GM11168 (cell line): ENCODE data around the gene PRKCA.
"Not testable (repeated sequence)": the region's sequence is repeated elsewhere in the genome, so short reads cannot be mapped to it uniquely, and the experiment has no call there.

Experiments
- in situ Hi-C: fragments of 300-500 bp; cut with MboI; formaldehyde crosslinking; loops from one replicate; pipeline ENCODE4 v1.12.0; 2022; ENCODE audit warnings: low sequenced_read_pairs; ENCODE audit not compliant: unreplicated experiment

The PRKCA gene

GRCh38 chr17:66451188-66452149, 149.1 kb downstream of the PRKCA start:
- in situ Hi-C loops: no loop called here

DNA sequence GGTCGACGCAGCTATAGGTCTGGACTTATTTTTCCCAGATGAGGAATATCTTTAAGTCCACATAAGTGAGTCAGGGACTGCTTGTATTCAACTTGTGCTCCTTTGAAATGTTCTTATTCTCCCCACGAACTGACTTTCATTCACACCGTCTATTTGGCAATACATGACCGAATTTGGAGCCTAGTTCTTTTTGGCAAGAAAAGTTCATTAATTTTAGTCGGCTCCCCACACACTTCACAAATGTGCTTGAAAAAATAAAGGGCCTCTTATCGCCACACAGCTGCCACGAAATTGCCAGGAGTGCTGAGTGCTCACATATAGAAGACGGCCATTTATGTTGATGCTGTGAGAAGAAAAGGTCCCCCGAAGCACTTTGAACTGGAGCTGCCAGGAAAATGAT, 152.6 kb downstream of the PRKCA start:
- in situ Hi-C loops: no loop called here

GRCh38 chr17:66457499-66457898, 155.1 kb downstream of the PRKCA start:
- in situ Hi-C loops: not testable (repeated sequence)

DNA sequence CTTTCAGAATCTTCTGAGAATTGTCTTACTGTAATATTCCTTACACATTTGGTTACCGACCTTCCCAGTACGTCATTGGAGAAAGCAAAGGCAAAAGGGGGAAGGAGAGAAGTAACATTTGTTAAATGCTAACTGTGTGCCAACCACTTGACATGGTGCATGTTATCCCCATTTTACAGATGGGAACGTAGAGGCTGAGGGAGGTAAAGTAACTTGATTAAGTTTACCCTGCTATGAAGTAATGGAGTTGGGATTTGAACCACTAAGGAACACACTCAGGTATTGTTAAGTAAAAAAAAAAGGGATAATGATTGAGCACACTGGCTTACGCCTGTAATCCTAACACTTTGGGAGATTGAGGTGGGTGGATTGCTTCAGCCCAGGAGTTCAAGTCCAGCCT, 156.4 kb downstream of the PRKCA start:
- in situ Hi-C loops: no loop called here

DNA sequence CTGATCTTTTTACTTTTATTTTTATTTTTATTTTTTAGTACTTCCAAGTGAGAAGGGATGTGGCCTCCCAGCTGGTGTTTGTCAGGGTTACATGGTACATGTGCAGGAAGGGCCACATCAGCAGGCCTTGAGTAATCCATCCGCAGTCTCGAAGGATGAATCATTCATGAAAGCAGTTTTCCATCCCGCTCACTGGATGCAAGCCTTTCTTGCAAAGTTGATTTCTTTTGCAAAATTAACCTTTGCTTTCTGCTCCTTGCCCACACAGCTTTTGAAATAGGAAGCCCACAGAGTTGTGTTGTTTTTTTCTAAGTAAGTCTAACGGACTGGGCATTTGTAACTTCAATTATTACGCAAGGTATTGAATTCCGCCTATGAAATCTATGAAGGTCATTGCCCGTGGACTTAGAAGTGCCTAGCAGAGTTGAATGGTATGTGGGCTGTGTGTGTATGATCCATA, 157.4 kb downstream of the PRKCA start:
- in situ Hi-C loops: no loop called here

DNA sequence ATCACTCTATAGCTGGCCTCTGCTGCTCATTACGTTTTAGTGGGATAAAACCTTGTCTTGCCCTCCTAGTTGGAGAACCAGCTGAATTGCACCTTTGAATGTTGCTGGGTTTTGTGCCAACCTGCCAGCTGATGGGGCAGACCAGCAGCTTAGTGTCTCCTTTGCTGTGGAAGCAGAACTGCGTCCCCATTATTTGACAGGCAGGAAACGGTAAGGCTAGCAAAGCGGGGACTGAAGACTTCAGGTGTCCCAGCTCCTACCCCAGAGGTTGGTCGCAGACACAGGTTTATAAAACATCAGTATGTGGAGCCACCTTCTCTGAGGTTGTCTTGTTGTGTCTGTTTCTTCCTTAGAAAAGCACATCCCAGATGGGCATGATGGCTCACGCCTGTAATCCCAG, 158.1 kb downstream of the PRKCA start:
- in situ Hi-C loops: no loop called here

DNA sequence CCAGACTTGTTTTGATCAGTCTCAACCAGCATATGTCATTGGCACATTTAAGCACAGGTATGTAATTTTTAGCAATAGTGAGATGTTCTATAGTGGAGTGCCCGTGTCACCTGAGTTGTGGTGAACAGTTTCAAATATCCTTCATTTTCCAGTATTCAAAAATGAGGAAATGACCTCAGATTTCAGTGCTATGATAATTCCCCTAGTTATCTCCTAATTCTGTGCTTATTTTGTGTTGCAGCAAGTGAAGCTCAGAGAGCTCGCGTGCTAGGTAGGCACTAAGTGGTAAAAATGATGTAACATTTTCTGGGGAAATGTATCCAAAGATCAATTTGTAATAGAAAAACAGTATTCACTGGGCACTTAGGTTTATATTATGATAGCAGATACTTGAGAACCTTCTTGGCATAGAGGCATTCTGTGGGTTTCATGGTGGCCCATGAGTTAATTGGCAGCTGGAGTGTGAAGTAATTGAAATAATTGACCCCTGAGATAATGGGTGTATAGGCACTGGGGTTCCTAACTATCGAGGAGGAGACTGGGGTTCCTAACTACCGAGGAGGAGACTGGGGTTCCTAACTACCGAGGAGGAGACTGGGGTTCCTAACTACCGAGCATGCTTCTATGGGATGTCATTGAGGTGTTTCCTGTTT, 159.1 kb downstream of the PRKCA start:
- in situ Hi-C loops: no loop called here

- in situ Hi-C loops: no loop called here
Observed at GRCh38 chr17:66462010-66462409, 159.6 kb downstream of the PRKCA start.

GRCh38 chr17:66464921-66465320, 162.5 kb downstream of the PRKCA start:
- in situ Hi-C loops: no loop called here

GRCh38 chr17:66465701-66466100, 163.3 kb downstream of the PRKCA start:
- in situ Hi-C loops: no loop called here

DNA sequence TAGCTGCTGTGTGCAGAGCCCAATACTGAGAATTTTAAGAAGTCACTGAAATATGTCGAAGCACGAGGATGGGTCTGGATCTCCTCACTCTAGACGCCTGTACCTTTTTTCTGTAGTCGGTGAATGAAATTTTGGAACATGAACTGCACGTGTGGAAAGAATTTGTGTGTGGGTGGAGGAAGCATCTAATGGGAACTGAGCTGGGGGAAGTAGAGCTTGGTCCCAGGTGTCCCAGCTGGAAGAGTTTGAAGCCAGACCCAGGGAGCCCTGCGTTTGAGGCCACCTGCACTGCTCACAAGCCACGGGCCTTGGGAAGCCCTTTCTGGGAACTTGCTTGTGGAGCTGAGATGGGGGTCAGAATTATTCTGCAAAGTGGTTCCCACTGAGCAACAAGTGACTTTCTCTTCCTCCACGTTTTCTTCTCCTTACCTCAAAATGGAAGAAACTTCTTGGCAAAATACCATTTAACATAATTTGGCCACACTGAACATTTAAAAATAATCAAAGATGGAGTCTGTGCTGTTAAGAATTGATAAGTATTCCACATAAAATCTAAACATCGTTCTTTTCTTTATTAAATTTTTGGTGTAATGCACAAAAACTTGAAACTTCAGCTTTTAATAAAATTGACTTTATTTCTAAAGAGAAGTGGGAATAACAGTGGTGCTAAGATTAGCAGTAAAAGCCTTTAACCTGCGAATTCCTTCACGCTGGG, 163.8 kb downstream of the PRKCA start:
- in situ Hi-C loops: no loop called here

GRCh38 chr17:66466840-66467367, 164.5 kb downstream of the PRKCA start:
- in situ Hi-C loops: no loop called here

- in situ Hi-C loops: no loop called here
Observed at GRCh38 chr17:66467766-66468165, 165.4 kb downstream of the PRKCA start.

DNA sequence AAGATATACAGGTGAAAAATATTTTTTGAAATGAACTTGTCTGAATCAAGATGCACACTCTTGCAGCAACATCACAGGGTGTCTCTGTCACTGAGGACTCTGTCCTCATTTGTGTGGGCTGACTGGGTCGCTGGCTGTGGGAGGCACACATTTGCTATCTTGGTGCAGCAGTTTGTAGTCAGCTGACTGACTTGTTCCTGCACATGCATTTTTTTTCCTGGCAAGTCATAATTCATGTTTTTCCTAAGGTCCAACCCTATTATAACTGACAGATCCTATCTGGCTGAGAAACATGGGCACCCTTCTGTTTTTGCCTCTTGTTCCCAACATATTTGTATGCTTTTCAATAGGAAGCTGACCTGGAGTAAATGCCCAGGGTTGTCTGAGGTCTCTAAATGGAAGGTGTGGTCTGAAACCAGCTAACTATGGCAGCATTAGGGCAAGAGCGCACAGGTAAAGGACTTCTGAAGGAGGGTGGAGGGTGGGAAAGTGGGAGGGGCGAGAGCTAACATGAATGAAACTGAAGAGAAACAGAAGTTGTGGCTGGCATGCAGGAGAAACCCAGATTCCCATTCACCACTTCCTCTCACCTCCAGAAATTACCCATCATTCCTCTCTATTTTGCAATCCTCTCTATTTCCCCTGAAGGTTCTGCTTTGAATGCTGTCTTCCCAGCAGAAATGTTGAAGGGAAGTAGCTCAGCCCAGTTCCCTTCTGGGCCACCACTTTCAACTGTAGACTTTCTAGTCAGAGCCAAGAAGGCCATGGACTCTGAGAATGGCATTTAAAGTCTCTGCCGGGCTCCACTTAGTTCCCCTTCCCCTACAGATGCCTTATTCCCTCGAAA, 166.1 kb downstream of the PRKCA start:
- in situ Hi-C loops: no loop called here

- in situ Hi-C loops: no loop called here
Observed at GRCh38 chr17:66469088-66469442, 166.7 kb downstream of the PRKCA start.

DNA sequence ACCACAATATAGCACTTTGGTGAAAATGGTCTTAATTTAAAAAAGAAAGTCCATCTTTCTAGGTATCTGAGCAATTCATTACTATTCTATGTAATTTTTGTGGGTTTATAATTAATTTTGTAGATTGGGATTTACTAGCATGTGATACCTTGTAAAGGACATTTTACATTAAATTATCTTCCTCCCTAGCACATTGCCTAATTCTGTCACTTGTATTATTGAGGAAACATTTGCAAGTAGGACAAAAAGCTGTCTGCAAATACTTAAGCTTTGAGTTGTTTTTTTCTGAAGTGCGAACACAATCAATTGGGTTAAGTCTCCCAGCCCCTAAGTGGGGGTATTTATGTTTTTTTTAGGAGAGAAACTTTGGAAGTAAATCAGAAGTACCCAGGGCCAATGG, 167.0 kb downstream of the PRKCA start:
- in situ Hi-C loops: no loop called here

DNA sequence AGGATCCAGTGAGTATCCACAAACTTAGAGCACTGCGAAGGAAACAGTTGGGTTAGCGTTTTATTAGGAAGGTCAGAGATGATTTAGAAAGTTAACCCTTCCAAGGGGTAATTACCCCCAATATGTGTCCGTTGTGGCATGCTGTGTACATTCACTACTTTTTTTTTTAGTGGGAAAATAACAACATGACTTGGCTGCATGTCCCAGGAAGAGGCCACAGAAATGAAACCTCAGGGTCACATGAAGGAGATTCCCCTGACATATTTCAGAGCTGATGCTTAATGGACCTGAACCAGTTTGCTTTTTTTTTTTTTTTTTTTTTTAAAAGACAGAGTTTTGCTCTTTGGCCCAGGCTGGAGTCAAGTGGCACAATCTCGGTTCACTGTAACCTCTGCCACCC, 167.5 kb downstream of the PRKCA start:
- in situ Hi-C loops: no loop called here

GRCh38 chr17:66472123-66472522, 169.7 kb downstream of the PRKCA start:
- in situ Hi-C loops: no loop called here

DNA sequence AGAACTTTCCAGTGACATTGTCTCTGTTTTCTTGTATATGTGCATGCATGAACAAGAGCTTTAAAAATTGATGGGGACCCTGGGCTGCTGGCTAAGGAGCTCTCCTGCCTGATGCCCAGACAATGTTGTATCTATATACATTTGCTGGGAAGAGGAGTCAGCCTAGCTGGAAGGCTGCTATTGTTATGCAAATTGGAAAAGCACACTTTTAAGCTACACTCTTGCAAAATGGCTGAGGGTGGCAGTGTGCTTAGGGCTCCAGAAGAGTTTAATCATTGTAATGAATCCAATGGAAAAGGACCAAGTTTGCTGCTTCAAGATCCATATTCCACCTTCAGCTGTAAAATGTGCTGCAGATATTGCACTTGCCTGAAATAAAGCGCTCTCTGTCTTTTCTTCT, 171.8 kb downstream of the PRKCA start:
- in situ Hi-C loops: no loop called here
